Measurements from ENCODE around the gene RAPGEF3. TPM values are rescaled to one million over a fixed set of nuclear protein-coding genes. Genes with fewer than 3 reads are reported as not detected.
A peak's percentile ranks its signal among the peaks of the same experiment; 100 is the strongest.

Gene RAPGEF3
- total and polyA plus RNA-seq, 2 of the 8 experiments (the other 6 are each of a cell fraction or from before 2014, with no cell fraction given) = 5.0 to 9.4 TPM

DNA sequence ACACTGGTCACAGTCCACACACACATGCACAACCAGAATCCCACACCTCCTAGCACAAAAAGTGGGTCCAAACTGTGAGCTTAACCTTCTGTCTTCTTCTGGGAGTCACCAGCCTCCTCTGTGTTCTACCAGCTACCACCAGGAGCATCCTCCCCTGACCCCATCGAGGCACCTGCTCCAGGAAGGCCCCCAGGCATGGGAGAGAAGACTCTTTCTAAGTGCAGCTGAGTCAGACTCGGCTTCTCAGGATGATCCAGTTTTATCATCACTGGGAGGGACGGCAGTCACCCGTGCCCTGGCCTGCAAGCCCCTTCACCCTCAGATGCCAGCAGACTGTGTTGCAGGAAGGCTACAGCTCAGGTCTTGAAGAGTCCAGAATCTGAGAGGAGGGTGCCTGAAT, 25.5 kb downstream of the RAPGEF3 start:
- Histone ChIP-seq H3K14ac (ENCODE audit: insufficient read length) (no peak overlapping the region), H3K9ac (replicated peaks in 1 of 4; ENCODE audit: extremely low read depth in 1 of 4, low read depth in 3 of 4, low read length in 3 of 4) (no peak overlapping the region), H2AFZ (ENCODE audit: low read length) (no peak overlapping the region), H3K4ac (replicated peaks; ENCODE audit: insufficient read length, low read depth, low read length) (no peak overlapping the region), H3K23ac (ENCODE audit: insufficient read length) (no peak overlapping the region), H4K8ac (ENCODE audit: extremely low read depth, insufficient read depth, low read length) (no peak overlapping the region), H3K4me1 (replicated peaks in 1 of 4; ENCODE audit: control insufficient read depth in 3 of 4, insufficient read depth in 4 of 4, low read length in 3 of 4) (peaks cover 3 to 19% (median 11%) of the 10 kb centered on the region in 4 experiments), H2BK5ac (ENCODE audit: low read depth, low read length) (no peak overlapping the region), H2BK20ac (ENCODE audit: low read length) (no peak overlapping the region), H2BK15ac (ENCODE audit: low read length) (no peak overlapping the region), H3K56ac (replicated peaks; ENCODE audit: insufficient read length, low read depth, low read length) (no peak overlapping the region), H3K9me3 (ENCODE audit: insufficient read depth in 2 of 2, low read depth in 1 of 2, low read length in 1 of 2) (no peaks in the 10 kb centered on the region), H3K36me3 (ENCODE audit: control insufficient read depth in 2 of 4, insufficient read depth in 4 of 4, low read length in 3 of 4) (no peaks in the 10 kb centered on the region), H4K91ac (replicated peaks; ENCODE audit: insufficient read length, low read length) (no peak overlapping the region), H4K5ac (ENCODE audit: insufficient read length, low read depth, low read length) (no peak overlapping the region), H3K27me3 (replicated peaks in 1 of 4; ENCODE audit: control insufficient read depth in 3 of 4, extremely low read depth in 1 of 4, insufficient read depth in 3 of 4, low read length in 3 of 4) (peaks cover 0 to 2% (median 0%) of the 10 kb centered on the region in 4 experiments; a peak in 1 of 7 replicates), H3K23me2 (ENCODE audit: low read depth, low read length) (no peaks in the 10 kb centered on the region), H3K79me1 (ENCODE audit: low read depth, low read length) (no peaks in the 10 kb centered on the region), H3K4me3 (ENCODE audit: extremely low read depth in 1 of 4, insufficient read depth in 2 of 4, low read depth in 3 of 4, low read length in 4 of 4) (no peak overlapping the region), H3K79me2 (ENCODE audit: control insufficient read depth in 1 of 2, insufficient read depth in 2 of 2, low read length in 2 of 2) (no peaks in the 10 kb centered on the region), H2BK12ac (ENCODE audit: low read depth, low read length) (no peak overlapping the region), H3K18ac (ENCODE audit: extremely low read depth, low read length) (no peak overlapping the region), H2AK5ac (ENCODE audit: low read depth, low read length) (peak overlapping the region; percentile 56; the same call in 1 of the 2 replicates), H2BK120ac (replicated peaks; ENCODE audit: low read depth, low read length) (no peak overlapping the region), H4K20me1 (replicated peaks in 1 of 2; ENCODE audit: control insufficient read depth in 1 of 2, insufficient read depth in 2 of 2, low read length in 2 of 2) (no peaks in the 10 kb centered on the region), H3K4me2 (ENCODE audit: insufficient read depth in 1 of 2, low read depth in 2 of 2, low read length in 2 of 2) (no peak overlapping the region), H3K27ac (ENCODE audit: low read depth, low read length) (no peak overlapping the region)
- POLR2A ChIA-PET (ENCODE audit: partially characterized antibody) = interaction anchor here (0.8 to 1.8 kb wide), 10 partner anchors 9 to 172 kb away, joined by 3 to 7 read pairs (median 4); partner anchors contain the start of genes RPAP3, SLC48A1 and VDR
- WGBS, 2 experiments (ENCODE audit: extremely low coverage in 1 of 2, insufficient coverage in 1 of 2, insufficient read length in 1 of 2, insufficient replicate concordance in 2 of 2, low coverage in 1 of 2, low lambda C conversion rate in 2 of 2, missing lambda C conversion rate in 1 of 2) = 97% methylated on average over 4 of the region's 4 CpGs; no CpG with 5 or more reads in 1 of the 2 experiments
- FAIRE-seq = no peak
- CTCF ChIA-PET (ENCODE audit: partially characterized antibody) = interaction anchor here (1.1 to 64.6 kb wide), 7 partner anchors 11 to 122 kb away, joined by 3 to 2442 read pairs (median 14); partner anchors contain the start of genes RAPGEF3 and SLC48A1
- DNase-seq (ENCODE audit: low read depth in 1 of 2, low spot score in 2 of 2) = no peak
- TF ChIP-seq TAF7 (optimal IDR thresholded peaks at IDR 0.05; ENCODE audit: borderline replicate concordance, low read depth, low read length) (no peak), SRF (IDR thresholded peaks at IDR 0.05; ENCODE audit: low read depth, low read length) (no peak), GABPA (IDR thresholded peaks at IDR 0.05; ENCODE audit: borderline replicate concordance, insufficient read depth, low read length) (no peak), RBBP5 (IDR thresholded peaks at IDR 0.05; ENCODE audit: borderline replicate concordance, low read depth, low read length) (no peak), CHD1 (IDR thresholded peaks at IDR 0.05; ENCODE audit: low read depth, low read length) (no peak), HDAC6 (IDR thresholded peaks at IDR 0.05; ENCODE audit: low read depth, low read length) (no peak), ATF3 (IDR thresholded peaks at IDR 0.05; ENCODE audit: insufficient read depth, low read depth, low read length) (no peak), FOSL1 (IDR thresholded peaks at IDR 0.05; ENCODE audit: insufficient read depth, low read depth, low read length) (no peak), TAF1 (IDR thresholded peaks at IDR 0.05; ENCODE audit: low read depth, low read length) (no peak), JUND (IDR thresholded peaks at IDR 0.05; ENCODE audit: low read length) (no peak)
- TF ChIP-seq, protein P1, sequence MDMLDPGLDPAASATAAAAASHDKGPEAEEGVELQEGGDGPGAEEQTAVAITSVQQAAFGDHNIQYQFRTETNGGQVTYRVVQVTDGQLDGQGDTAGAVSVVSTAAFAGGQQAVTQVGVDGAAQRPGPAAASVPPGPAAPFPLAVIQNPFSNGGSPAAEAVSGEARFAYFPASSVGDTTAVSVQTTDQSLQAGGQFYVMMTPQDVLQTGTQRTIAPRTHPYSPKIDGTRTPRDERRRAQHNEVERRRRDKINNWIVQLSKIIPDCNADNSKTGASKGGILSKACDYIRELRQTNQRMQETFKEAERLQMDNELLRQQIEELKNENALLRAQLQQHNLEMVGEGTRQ (IDR thresholded peaks at IDR 0.05; ENCODE audit: low read length) = no peak

Measured in H1 (cell line).